HG03280 (cell line): ENCODE measurements around the gene PVALB.

Experiments used
- ATAC-seq: cut with Tn5 transposase; IDR thresholded peaks from one replicate; pipeline ENCODE4 v1.9.1; 2021; ENCODE audit warnings: mild to moderate bottlenecking, moderate library complexity; ENCODE audit not compliant: unreplicated experiment

Gene PVALB

DNA sequence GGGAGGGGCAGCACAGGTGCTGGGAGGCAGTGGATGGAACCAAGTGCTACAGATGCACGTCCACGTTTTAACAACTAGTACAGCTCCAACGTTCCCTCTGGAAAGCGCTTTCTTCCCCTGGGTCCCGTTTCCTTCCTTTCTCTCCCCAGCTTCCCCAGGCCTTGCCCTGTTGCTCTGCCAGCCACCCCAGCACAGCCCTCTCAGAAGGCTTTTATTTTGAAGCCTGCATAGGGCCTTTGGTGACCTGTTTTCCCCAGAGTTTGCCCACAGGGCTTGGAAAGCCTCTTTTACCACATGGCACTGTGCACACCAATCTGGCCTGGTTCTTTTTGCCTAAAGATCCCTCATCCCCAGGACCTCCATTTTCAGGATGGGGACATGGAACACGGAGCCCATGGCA, 30.1 kb upstream of the PVALB start:
- no peak for ATAC-seq

DNA sequence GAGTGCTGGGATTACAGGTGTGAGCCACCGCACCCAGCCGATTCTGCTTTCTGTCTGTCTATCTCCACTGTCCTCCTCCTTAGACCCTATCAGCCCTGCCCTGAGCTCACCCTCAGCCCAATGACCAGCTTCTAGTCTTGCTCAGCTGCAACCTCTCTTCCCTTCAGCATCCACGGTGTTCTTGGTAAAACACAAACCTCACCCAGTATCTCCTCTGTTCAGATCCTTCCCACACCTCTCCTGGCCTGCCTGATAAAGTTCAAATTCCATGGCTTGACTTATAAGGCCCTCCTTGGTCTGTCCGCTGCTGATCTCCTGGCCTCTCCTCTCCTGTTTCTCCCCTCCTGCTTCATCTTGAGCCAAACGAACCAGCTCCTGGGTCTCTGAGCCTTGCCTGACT, 29.4 kb upstream of the PVALB start:
- ATAC-seq = no peak

DNA sequence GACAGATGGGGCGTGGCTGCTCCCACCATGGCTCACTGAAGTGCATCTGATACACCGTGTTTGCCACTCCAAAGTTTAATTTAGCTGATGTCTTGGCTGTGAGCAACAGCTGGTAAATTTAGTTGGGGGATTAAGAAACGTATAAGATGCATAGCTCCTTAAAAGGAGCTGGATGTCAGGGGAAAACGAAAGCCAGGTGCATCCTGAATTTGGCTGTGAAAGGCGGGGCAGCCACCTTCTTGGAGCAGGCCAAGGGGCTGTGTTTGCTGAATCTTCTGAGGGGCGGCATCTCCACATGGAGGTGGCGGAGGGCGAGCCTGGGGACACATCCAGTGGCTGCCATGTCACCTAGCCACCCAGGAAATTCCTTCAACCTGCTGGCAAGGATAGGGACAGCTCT, 23.3 kb upstream of the PVALB start:
- no peak for ATAC-seq

DNA sequence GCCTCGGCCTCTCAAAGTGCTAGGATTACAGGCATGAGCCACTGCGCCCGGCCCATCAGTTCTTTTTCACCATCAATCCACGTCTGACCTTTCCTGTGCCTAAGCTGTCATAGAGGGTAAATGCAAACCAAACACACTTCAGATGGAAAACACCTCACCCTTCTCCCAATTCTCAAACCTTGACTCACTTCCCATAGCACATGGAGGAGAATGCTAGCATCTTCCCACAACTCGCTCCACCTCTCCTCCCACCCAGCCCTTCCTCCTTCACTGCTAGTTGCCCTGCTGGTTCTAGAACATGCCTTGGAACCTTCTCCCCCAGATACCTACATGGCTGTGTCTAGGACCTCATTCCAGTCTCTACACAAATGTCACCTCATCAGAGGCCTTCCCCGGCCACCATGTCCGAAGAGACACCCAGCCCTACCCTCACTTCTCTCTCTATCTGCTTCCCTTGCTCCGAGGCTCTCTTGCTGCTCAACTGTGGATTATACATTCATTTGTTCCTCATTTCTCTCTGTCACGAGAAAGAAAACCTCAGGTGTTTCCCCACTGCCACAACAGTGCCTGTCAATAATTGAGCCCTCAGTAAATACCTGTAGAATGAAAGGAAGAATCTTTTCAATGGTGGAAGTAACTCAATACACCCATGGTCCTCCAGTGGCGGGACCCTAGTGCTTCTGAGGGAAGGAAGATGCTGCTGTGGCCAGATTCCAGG, 22.7 kb upstream of the PVALB start:
- ATAC-seq = no peak

DNA sequence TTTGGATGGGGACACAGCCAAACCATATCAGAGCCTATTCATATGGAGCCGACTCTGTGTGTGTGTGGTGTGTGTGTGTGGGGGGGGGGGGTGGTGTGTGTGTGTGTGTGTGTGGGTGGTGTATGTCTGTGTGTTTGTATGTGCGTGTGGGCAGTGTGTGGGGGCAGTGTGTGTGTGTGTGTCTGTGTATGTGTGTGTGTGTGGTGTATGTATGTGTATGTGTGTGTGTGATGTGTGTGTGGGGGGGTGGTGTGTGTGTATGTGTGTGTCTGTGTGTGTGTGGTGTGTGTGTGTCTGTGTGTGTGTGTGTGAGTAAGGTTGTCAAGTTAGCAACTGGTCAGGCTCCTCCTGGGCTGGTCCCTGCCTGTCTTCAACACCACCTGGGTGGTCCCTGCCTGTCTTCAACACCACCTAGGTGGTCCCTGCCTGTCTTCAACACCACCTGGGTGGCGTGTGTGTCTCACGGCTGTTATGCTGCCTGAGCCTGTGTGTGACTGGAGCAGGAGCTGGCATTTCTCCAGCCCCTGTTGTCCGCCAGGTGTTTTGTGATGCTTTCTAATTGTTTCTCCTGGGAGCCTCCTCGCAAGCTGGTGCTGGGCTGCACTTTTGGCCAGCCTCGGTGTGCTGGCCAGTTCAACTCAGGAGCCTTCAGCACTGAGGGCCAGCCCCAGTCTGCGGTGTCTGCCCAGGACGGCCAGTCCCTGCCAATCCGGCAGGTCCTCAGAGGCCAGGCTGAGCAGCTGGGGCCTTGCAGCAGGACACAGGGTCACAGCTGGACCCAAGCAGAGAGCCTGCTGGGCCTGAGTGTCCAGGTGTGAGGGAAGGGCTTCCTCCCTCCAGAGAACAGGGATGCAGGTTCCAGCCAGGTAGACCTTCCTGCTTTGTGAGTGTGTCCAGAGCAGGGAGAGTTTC, 21.5 kb upstream of the PVALB start:
- ATAC-seq = no peak

DNA sequence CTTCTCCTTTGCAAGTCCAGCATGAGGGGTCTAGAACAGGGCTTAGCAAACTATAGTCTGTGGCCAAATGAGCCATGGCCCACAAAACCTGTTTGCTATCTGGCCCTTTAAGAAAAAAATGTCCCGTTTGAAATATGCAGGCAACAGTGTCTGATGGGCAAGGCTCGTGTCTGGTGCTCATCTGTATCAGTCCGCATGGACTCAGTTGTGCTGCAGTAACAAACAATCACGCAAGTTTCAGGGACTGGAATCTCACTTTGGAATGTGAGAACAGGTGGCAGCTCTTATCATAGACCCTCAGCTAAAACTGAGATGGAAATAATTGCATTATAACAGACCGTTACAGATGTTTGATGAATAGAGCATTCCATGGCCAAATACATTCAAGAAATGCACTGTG, 19.1 kb upstream of the PVALB start:
- no peak for ATAC-seq

DNA sequence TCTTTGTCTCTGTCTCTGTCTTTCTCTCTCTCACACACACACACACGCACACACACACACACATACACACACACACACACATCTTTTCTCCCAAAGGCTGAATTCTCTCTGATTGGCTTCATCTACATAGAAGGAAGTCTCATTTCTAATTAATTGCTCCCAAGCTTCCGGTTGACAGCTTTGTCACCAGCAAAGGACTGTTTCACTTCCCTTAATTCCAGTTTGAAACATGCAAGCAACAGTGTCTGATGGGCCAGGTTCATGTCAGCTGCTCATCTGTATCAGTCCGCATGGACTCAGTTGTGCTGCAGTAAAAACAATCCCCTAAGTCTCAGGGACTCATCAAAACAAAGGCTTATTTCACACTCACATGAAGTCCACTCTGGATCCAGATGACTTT, 16.2 kb upstream of the PVALB start:
- ATAC-seq = no peak

DNA sequence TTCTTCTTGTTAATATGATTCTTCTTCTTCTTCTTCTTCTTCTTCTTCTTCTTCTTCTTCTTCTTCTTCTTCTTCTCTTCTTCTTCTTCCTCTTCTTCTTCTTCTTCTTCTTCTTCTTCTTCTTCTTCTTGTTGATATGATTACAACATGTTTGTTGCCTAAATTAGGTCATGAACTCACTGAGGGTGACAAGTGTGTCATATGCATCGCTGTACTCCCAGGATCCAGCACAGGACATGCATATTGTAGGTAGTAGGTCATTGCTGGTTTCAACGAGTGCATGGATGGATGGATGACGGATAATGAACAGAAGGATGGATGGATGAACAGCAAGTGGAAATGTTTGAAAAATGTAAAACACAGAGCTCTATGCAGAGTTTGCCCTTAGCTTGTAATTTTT, 14.9 kb upstream of the PVALB start:
- ATAC-seq = no peak

DNA sequence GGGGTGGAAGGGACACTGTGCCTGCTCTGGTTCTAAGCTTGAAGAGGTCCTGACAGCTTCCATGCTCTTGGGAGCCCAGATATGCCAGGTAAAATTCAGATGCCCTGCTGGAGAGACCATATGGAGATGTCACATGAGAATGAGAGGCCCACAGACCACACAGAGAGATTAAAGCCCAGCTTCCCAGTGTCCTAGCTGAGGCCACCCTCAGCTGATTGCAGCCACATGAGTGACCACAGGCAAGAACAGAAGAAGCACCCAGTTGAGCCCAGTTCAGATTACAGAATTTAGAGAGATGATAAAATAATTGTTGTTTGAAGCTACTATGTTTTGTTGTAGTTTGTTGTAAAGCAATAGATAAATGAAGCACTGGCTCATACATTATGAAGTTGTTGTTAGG, 14.4 kb upstream of the PVALB start:
- no peak for ATAC-seq

DNA sequence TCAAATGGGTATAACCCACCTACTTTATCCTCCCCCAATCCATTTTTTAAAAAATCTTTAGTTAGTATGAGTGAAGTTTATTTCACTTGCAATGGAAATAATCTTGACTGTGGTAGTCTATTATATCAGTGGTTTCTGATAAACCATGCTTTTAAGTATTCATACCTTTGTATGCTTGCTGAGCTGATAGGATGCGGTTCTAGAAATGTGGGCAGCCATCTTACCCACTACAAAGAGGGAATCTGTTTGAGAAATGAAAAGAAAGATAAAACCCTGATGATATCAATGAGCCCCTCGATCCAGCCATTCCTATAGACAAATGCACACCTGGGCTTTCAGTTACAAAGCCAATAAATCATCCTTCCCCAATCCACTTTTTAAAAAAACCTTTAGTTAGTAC, 13.8 kb upstream of the PVALB start:
- ATAC-seq = no peak

DNA sequence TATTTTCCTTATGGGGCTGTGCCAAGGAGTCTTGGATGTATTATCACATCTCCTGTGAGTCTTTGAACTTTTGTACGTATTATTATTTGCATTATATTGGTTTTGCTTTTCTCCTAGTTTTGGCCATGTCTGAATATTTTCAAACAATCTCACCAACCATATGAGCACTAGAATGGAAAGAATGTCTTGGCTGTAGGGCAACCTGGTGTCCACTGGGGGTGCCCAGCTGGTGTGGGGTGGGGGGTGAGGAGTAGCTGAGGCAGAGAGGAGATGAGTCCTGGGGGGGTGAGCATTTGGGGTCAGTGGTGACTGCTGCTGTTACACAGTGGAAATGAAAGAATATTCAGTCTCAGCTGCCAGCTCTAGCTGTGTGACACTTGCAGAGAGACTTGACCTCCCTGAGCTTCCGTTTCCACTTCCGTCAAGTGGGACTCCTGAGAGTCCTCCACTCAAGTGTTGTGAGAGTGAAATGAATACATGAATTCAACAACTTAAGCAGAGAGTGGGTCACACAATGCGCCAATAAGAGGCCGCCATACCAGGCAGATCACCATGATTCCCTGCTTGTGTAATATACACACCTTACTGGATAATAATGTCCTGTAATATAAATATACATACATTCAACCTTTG, 12.7 kb upstream of the PVALB start:
- ATAC-seq = no peak

DNA sequence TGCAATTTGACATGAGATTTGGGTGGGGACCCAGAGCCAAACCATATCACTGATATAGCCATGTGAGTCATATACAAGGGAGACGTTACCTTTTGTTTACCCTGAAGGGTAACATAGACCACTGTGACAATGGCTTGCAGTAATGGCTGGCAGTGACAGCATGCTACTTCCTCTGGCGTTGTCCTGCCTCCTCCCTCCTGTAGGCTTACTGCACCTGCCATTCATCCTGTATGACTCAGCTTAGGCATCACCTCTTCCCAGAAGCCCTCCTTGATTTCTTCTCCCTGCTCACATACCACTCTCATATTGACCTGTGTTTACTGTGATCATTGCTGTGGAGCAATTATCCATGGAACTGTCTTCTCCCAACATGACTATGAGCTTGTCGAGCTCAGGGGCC, 12.0 kb upstream of the PVALB start:
- no peak for ATAC-seq

DNA sequence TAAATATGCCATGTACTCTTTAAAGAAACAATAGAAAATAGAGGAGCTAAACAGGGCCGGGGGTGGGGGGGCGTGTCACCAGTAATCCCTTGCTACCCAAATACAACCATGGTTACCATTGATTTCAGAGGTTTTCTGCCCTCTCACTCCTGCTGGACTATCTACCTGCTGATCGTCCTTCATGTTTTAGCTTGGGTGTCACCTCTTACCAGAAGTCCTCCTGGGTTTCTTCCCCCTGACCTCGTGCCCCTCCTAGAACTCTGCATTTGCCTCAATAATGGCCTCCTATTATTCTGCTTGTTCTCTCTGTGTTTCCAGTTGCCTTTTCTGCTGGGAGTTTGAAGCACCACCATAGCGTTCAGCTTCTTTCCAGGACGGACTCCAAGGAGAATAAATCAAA, 9.4 kb upstream of the PVALB start:
- ATAC-seq = no peak

DNA sequence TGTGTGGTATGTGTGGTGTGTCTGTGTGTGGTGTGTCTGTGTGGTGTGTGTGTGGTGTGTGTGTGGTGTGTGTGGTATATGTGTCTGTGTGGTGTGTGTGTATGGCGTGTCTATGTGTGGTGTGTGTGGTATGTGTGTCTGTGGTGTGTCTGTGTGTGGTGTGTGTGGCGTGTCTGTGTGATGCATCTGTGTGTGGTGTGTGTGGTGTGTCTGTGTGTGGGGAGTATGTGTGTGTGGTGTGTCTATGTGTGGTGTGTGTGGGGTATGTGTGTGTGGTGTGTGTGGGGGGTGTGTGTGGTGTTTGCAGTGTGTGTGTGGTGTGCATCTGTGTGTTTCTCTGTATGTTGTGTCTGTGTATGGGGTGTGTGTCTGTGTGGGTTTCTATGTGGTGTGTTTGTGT, 7.8 kb upstream of the PVALB start:
- no peak for ATAC-seq

DNA sequence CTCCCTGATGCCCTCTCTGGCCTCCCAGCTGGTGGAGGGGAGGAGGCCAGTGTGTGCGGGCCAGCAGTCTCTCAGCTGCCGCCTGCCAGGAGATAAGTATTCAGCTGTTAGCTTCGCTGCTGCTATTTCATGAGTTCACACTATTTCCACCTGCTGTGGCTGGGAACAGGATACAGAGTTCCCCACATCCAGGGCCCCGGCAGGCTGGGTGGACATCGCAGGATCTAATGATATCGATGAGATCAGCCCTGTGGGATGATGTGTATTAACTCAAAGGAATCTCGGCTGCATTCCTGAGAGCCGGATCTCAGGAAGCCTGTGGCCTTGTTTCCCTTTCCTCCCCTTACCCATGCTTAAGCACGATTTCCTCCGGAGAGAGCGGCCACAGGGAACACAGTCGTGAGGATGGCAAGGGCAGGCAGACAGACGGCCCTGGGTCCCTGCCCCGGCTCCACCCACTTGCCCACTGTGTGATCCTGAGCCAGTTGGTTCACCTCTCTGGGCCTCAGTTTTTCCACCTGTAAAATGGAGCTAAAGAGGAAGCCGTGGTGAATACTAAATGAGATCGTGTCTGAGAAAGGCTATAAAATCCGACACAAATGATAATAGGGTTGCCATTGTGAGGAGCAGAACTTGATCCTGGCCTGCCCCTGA, 6.5 kb upstream of the PVALB start:
- ATAC-seq = no peak

DNA sequence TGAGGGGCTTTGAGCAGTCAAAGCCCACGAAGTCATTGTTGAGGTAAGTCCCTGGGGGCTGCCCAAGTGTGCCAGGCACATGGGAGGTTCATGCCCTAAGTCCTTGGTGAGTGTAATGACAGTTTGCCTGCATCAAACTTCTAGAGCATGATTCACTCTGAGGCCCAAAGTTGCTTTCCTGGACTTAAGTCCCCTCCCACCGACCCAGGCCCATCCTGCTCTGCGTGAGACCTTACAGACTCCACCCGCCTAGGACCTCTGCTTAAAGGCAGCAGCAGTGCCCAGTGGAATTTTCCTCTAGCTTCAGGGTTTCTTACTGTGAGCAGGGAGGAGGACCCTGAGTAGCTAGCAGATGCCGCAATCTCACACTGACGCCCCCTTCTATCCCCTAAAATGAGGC, 5.7 kb upstream of the PVALB start:
- ATAC-seq = no peak

DNA sequence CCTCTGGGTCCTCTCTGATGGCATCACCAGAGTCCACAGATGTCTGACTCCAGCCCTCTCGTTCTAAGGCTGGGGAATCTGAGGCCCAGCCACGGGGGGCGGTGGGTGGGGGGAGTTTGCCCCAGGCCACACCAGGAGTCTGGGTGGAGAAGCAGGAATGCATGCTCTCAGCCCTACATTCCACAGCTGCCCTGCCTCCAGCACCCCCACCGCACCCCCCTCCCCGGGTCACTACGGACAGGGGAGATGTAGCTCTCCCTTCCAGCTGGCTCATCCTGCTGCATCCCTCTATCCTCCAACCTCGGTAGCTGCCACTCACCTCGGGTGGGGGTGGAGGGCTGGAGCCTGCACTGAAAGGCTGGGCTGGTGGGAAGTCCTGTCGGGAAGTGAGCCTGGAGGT, 2.3 kb upstream of the PVALB start:
- no peak for ATAC-seq

DNA sequence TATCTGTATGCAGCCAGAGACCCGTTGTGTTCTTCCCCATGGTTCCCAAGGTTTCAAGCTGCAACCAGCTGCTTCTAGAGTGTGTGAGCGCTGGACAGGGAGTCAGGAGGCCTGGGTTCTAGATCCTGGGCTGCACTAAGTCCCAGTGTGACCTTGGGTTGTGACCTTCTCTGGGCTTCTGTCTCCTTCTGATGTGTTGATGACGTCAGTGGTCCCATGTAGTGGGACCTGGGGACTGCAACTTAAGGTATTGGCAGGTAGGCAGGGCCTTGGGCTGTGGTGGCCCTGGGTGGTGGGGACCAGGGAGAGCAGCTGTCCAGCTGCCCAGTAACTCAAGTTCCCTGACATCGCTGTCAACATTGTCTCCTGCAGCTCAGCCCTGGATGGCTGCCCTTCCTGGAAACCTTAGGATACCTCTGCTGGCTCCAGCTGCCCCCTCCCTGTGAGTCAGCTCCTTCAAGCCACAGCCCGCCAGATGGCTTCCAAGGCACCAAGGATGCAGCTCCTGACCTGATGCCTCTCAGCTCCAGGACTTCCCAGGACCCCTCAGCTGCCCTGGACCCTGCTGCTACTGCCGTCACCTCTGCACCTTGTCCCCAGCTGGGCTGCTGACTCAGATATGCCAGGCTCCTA, 1.3 kb upstream of the PVALB start:
- no peak for ATAC-seq

DNA sequence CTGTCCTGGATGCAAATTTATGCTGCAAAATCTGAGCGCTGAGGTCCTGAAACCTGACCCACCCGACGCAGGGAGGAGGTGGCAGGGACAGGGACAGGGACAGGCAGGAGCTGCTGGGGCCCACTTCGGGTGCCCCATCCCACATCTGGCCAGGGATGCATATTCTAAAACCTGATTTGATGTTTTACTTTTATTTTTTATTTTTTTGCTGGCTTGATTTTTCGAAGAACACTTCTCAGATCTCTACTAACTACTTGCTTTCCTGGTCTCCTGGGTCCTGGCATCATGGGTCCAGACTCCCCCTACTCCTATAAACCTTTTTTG, 652 bp upstream of the PVALB start:
- ATAC-seq = no peak

DNA sequence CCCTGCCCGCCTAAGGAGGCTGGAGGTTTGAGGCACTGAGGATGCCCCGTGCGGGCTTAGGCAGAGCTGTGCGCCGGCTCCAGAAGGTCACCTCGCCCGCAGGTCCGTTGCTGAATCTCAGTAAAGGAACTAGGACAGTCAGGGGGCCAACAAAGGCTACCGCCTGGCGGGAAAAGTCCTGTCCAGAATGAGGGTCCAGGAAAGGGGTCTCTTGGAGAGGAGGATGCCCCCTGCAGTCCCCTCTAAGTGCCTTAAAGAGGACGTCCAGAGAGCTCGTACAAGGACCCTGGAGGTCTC, 548 bp downstream of the PVALB start:
- ATAC-seq = no peak

DNA sequence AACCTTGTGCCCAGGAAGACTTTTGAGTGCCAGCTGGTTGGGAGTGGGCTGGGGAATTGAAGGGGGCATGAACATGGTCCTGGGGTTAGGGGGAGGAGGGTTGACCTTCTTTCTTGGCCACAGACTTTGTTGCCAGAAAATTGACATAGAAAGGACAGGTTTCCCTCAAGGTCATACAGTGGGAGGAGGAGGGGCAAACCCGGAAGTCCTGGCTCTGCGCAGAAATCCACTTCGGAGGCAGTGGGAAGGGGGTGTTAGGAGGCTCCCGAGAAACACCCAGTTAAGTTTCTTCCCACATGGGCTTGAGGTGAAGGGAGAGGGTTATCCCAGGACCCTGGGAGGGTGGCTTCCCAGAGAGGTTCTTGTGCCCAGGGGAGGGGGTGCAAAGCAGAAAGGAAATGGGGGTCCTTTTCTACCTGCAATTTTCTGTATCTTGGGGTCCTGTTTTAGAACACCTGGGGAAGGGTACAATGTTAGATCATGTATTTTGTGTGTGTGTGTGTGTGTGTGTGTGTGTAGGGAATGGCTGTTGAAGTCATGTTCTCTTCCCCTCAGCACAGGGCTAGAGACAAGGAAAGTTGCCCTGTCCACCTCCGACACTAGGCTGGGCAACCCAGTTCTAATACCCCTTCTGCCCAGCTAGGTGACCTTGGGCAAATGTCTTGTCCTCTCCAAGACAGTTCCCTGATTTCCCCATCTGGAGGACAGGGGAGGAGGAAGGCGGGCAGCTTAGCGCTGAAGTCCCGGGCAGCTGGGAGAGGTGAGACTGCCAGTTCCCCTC, 1.1 kb downstream of the PVALB start:
- ATAC-seq = no peak
